Neuronal stem cell (in vitro differentiated cells): ENCODE results near the gene ZNF227.
"Not testable (repeated sequence)": the region's sequence is repeated elsewhere in the genome, so short reads cannot be mapped to it uniquely, and the experiment has no call there.

Experiments used
- DNase-seq: peaks from one replicate; pipeline ENCODE4 v3.0.0-alpha.2; 2013; ENCODE audit warnings: low spot score
- H2AFZ ChIP-seq: one replicate; pipeline ENCODE4 v1.6.1; 2013; ENCODE audit warnings: mild to moderate bottlenecking, low read length, inconsistent platforms
- H2AK5ac ChIP-seq: 2 replicates; pipeline ENCODE4 v1.6.1; 2013; ENCODE audit warnings: low read depth, mild to moderate bottlenecking, inconsistent platforms, low read length, moderate library complexity, mixed read lengths
- H2BK120ac ChIP-seq: 2 replicates; pipeline ENCODE4 v1.6.1; 2013; ENCODE audit warnings: low read depth, mild to moderate bottlenecking, inconsistent platforms, low read length, moderate library complexity, mixed read lengths
- H2BK12ac ChIP-seq: one replicate; pipeline ENCODE4 v1.6.1; 2013; ENCODE audit warnings: low read length, inconsistent platforms
- H2BK15ac ChIP-seq: 2 replicates; pipeline ENCODE4 v1.6.1; 2013; ENCODE audit warnings: mild to moderate bottlenecking, low read length, inconsistent platforms, mixed read lengths
- H2BK5ac ChIP-seq: one replicate; pipeline ENCODE4 v1.6.1; 2013; ENCODE audit warnings: inconsistent platforms, mild to moderate bottlenecking, low read length, moderate library complexity
- H3K14ac ChIP-seq: one replicate; pipeline ENCODE4 v1.6.1; 2013; ENCODE audit warnings: low read length, inconsistent platforms
- H3K18ac ChIP-seq: 2 replicates; pipeline ENCODE4 v1.6.1; 2013; ENCODE audit warnings: low read length, inconsistent platforms
- H3K23ac ChIP-seq: 2 replicates; pipeline ENCODE4 v1.6.1; 2013; ENCODE audit warnings: low read depth, mild to moderate bottlenecking, mixed read lengths, low read length, inconsistent platforms; ENCODE audit not compliant: poor library complexity
- H3K27ac ChIP-seq: replicated peaks from 3 replicates; pipeline ENCODE4 v1.5.1; 2013; ENCODE audit warnings: low read length, inconsistent platforms
- H3K27me3 ChIP-seq, 3 experiments: 2 replicates each; pipeline ENCODE4 v1.6.1; 2013; ENCODE audit warnings: low read length in 3 of 3, mild to moderate bottlenecking in 2 of 3, inconsistent platforms in 1 of 3, low read depth in 1 of 3, mixed read lengths in 1 of 3, moderate library complexity in 1 of 3; ENCODE audit not compliant: control insufficient read depth in 3 of 3, insufficient read depth in 3 of 3
- H3K36me3 ChIP-seq, 2 donors: replicated peaks in 1 of 2; 2 replicates each; pipeline ENCODE4 v1.6.1; 2013; ENCODE audit warnings: low read length in 2 of 2; ENCODE audit not compliant: control insufficient read depth in 2 of 2, insufficient read depth in 2 of 2
- H3K4ac ChIP-seq: 2 replicates; pipeline ENCODE4 v1.6.1; 2013; ENCODE audit warnings: inconsistent platforms, mild to moderate bottlenecking, low read length, moderate library complexity
- H3K4me1 ChIP-seq, 2 donors: 1 replicate in 1 of 2; 2 replicates in 1 of 2; pipeline ENCODE4 v1.6.1; 2013; ENCODE audit warnings: low read length in 2 of 2, low read depth in 1 of 2; ENCODE audit not compliant: control insufficient read depth in 2 of 2, insufficient read depth in 1 of 2
- H3K4me2 ChIP-seq: one replicate; pipeline ENCODE4 v1.6.1; 2013; ENCODE audit warnings: mild to moderate bottlenecking, low read length, inconsistent platforms; ENCODE audit not compliant: insufficient read depth, poor library complexity, severe bottlenecking
- H3K4me3 ChIP-seq, 2 donors: 2 replicates each; pipeline ENCODE4 v1.5.1; 2013; ENCODE audit warnings: low read length in 2 of 2, mild to moderate bottlenecking in 2 of 2, inconsistent platforms in 1 of 2, moderate library complexity in 1 of 2
- H3K79me1 ChIP-seq: one replicate; pipeline ENCODE4 v1.6.1; 2013; ENCODE audit warnings: low read depth, mild to moderate bottlenecking, inconsistent platforms, low read length, moderate library complexity
- H3K9ac ChIP-seq: one replicate; pipeline ENCODE4 v1.6.1; 2013; ENCODE audit warnings: mild to moderate bottlenecking, low read depth, low read length, inconsistent platforms; ENCODE audit not compliant: poor library complexity
- H3K9me3 ChIP-seq, 2 donors: replicated peaks in 1 of 2; 2 replicates each; pipeline versions ENCODE3 to v1.6.1; 2013; ENCODE audit warnings: low read length in 2 of 2, mild to moderate bottlenecking in 2 of 2, inconsistent platforms in 1 of 2, low read depth in 1 of 2, mixed read lengths in 1 of 2, moderate library complexity in 1 of 2; ENCODE audit not compliant: control insufficient read depth in 2 of 2, insufficient read depth in 1 of 2
- H4K8ac ChIP-seq: one replicate; pipeline ENCODE4 v1.6.1; 2013; ENCODE audit warnings: low read depth, mild to moderate bottlenecking, inconsistent platforms, low read length, moderate library complexity
- H4K91ac ChIP-seq: one replicate; pipeline ENCODE4 v1.6.1; 2013; ENCODE audit warnings: low read length, low read depth, mild to moderate bottlenecking, inconsistent platforms; ENCODE audit not compliant: poor library complexity
- WGBS, 2 donors: extraction: QIAGEN DNeasy Blood & Tissue Kit; methylation state at CpG; one replicate each; pipeline ENCODE4 v1.1.7; 2013; ENCODE audit warnings: missing lambda C conversion rate in 2 of 2, mixed read lengths in 1 of 2; ENCODE audit not compliant: insufficient read length in 2 of 2, insufficient replicate concordance in 1 of 2; ENCODE audit errors: extremely low coverage in 2 of 2; 5-methylcytosine and 5-hydroxymethylcytosine counted together

ZNF227 gene

DNA sequence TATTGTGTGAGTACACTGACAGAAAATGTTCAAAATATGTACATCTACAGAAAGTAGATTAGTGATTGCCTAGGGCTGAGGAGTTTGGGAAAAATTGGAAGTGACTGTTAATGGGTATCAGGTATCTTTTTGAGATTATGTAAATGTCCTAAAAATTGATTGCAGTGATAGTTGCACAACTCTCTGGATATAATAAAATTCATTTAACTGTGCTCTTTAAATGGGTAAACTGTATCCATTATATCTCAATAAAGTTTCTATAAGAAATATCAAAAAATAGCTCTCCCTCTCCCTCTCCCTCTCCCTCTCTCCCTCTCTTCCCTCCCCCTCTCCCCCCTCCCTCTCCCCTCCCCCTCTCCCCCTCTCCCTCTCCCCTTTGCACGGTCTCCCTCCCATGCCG lies 9.4 kb upstream of the ZNF227 start:
- no peak overlapping the region for H4K8ac ChIP-seq
- H3K27ac ChIP-seq = no peak overlapping the region
- H3K79me1 ChIP-seq = no peaks in the 10 kb centered on the region
- no peaks in the 10 kb centered on the region for H3K36me3 ChIP-seq
- H2BK5ac ChIP-seq = no peak overlapping the region
- no peak overlapping the region for H3K9ac ChIP-seq
- no CpG with 5 or more reads among the region's 2 CpGs for WGBS, 2 donors
- no peak overlapping the region for H2AFZ ChIP-seq
- H3K23ac ChIP-seq = no peak overlapping the region
- no peaks in the 10 kb centered on the region for H3K27me3 ChIP-seq
- no peak overlapping the region for H2BK120ac ChIP-seq
- no peak overlapping the region for H2AK5ac ChIP-seq
- no peak overlapping the region for H2BK15ac ChIP-seq
- no peak overlapping the region for H3K18ac ChIP-seq
- DNase-seq = no peak
- peaks cover 0 to 2% of the 10 kb centered on the region in 2 donors for H3K4me1 ChIP-seq
- H4K91ac ChIP-seq = no peak overlapping the region
- no peak overlapping the region for H3K14ac ChIP-seq
- H3K4me3 ChIP-seq = no peak overlapping the region
- H3K4ac ChIP-seq = no peak overlapping the region
- no peak overlapping the region for H3K4me2 ChIP-seq
- H2BK12ac ChIP-seq = no peak overlapping the region
- peaks cover 0 to 2% of the 10 kb centered on the region in 2 donors for H3K9me3 ChIP-seq

GRCh38 chr19:44203877-44204276 lies 8.5 kb upstream of the ZNF227 start:
- H2AFZ ChIP-seq, H2AK5ac ChIP-seq, H2BK120ac ChIP-seq, H4K8ac ChIP-seq, H3K4ac ChIP-seq, H3K4me1 ChIP-seq, H3K27me3 ChIP-seq, H3K79me1 ChIP-seq, H3K4me3 ChIP-seq, H3K9me3 ChIP-seq, H3K14ac ChIP-seq, H2BK12ac ChIP-seq, H2BK5ac ChIP-seq, H3K36me3 ChIP-seq, H3K9ac ChIP-seq, H3K27ac ChIP-seq, DNase-seq, H3K4me2 ChIP-seq, H3K23ac ChIP-seq, H3K18ac ChIP-seq, H4K91ac ChIP-seq, H2BK15ac ChIP-seq: not testable (repeated sequence)
- whole genome bisulfite sequencing, 2 donors = no CpG with 5 or more reads among the region's 31 CpGs

GRCh38 chr19:44204772-44205171 lies 7.6 kb upstream of the ZNF227 start:
- Histone ChIP-seq H4K8ac (no peak overlapping the region), H4K91ac (no peak overlapping the region), H3K36me3 (no peaks in the 10 kb centered on the region), H2BK12ac (no peak overlapping the region), H3K27ac (no peak overlapping the region), H3K4me2 (no peak overlapping the region), H3K79me1 (no peaks in the 10 kb centered on the region), H3K4ac (no peak overlapping the region), H3K27me3 (no peaks in the 10 kb centered on the region), H3K18ac (no peak overlapping the region), H3K9me3 (peaks cover 0 to 2% of the 10 kb centered on the region in 2 donors), H2BK15ac (no peak overlapping the region), H2BK5ac (no peak overlapping the region), H3K9ac (no peak overlapping the region), H2AK5ac (no peak overlapping the region), H2AFZ (no peak overlapping the region), H2BK120ac (no peak overlapping the region), H3K23ac (no peak overlapping the region), H3K4me1 (peaks cover 0 to 4% of the 10 kb centered on the region in 2 donors), H3K4me3 (no peak overlapping the region), H3K14ac (no peak overlapping the region)
- no peak for DNase-seq
- no CpG with 5 or more reads among the region's 2 CpGs for WGBS, 2 donors

DNA sequence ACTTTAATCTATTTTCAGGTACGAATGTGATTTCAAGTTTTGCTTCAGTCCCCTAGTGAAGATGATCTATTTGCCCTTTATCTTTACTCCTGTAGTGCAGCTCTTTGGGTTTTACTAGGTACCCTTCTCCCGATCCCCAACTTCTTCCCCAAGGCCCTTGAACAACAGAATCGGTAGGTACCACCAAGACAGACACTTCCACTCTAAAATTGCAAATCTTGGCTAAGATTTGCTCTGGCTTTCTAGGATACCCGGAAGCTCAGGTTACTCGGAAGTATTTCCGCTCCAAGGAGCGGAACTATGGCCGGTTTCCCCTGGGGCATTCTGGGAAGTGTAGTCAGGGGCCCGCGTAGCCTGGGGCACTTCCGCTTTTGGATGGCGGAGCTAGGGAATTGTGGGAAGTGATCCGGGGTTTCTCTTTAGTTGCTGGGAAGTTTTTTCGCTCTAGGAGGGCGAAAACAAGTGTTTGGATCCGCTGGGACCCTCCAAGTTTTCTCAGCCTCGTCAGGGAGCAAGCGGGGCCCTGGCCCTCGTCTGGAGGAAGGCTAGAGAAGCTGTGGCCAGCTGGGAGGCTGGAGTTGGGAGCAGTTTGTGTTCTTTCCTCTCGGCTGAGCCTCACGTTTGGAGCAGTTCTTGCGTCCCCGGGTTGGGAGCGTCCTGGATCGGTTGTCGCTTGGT lies 5.1 kb upstream of the ZNF227 start:
- Histone ChIP-seq H3K23ac (peak overlapping the region; percentile 57), H4K91ac (no peak overlapping the region), H2BK120ac (no peak overlapping the region), H2BK15ac (peak overlapping the region; percentile 87), H2AFZ (peak overlapping the region; percentile 98), H3K4me1 (peaks cover 0 to 4% of the 10 kb centered on the region in 2 donors), H3K9me3 (peaks cover 0 to 2% of the 10 kb centered on the region in 2 donors), H4K8ac (no peak overlapping the region), H3K79me1 (no peaks in the 10 kb centered on the region), H3K27ac (peak overlapping the region; percentile 82), H2BK12ac (no peak overlapping the region), H2AK5ac (no peak overlapping the region), H3K18ac (peak overlapping the region; percentile 98), H3K4me2 (peak overlapping the region; percentile 62), H3K9ac (peak overlapping the region; percentile 96), H3K14ac (no peak overlapping the region), H3K4me3 (peak overlapping the region; percentile 92 to 96), H3K27me3 (no peaks in the 10 kb centered on the region), H3K36me3 (no peaks in the 10 kb centered on the region), H2BK5ac (peak overlapping the region; percentile 61), H3K4ac (no peak overlapping the region)
- DNase-seq = peak; percentile 77
- WGBS, 2 donors = no CpG with 5 or more reads among the region's 26 CpGs
